HG03575 (cell line): ENCODE data around the gene ECD.
A peak's percentile ranks its signal among the peaks of the same experiment; 100 is the strongest.
"Not testable (repeated sequence)": the region's sequence is repeated elsewhere in the genome, so short reads cannot be mapped to it uniquely, and the experiment has no call there.

Experiments
- ATAC-seq: cut with Tn5 transposase; IDR thresholded peaks from one replicate; pipeline ENCODE4 v1.9.1; 2021; ENCODE audit not compliant: unreplicated experiment, insufficient number of reproducible peaks, low FRiP score; ENCODE audit errors: extremely low read depth

Gene ECD

DNA sequence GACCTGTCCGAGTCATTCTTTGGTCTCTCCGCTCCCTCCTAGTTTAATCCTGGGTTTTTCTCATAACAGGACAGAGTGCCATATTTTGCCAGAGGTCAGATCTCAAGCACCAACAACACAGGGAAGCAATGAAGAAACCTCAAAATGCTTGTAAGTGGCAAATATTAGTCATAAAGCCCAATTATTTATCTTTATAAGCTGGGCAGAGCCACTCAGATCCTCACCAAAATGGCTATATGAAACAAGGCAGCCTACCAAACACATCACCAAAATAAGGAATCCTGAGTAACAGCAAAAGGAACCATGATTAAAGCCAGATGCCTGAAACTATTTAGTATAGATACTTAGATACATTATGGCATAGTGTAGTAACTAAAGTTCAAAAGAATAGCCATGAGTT is 4.7 kb downstream of the ECD start:
- ATAC-seq = no peak

DNA sequence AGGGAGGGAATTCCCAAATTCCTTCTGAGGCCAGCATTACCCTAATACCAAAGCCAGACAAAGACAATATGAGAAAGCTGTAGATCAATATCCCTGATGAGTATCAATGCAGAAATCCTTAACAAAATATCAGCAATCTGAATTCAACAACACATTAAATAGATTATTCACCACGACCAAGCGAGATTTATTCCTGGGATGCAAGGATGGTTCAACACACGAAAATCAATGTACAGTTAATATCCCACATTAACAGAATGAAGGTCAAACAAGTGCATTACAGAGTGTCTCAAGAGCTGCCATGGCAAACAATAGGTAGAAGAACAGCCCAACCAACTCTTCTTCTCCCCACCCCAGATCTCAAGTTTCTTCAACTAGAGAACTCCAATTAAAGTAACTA is 6.1 kb downstream of the ECD start:
- ATAC-seq = no peak

- ATAC-seq = no peak
Measured at GRCh38 chr10:73161079-73161478, 6.7 kb downstream of the ECD start.

DNA sequence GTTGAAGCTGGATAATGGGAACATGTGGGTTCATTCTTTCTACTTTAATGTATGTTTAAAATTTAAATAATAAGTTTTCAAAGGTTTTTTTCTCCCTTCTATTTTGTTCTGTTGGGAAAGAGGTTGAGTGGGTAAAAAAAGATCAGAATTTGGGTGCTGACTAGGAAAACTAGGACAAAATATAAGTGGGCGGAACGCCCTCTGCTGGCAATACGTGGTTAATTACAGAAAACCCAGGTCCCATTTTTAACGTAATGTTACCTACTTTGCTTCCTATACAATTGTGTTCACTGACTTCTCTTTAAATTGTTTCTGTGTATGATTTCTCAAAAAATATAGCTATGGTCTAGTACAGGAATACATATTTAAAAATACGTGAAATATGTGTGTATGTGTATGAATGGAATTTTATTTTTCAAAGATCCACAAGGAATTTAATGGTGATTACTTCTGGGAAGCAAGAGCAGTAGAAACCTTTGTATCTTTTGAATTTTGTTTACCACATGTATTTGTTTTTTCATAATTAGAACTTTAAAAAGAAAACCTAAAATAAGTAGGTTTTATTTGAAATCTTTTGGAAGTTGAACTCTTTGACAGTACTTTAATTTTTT is 8.7 kb downstream of the ECD start:
- ATAC-seq = no peak

GRCh38 chr10:73156054-73156453 is 11.8 kb downstream of the ECD start:
- no peak for ATAC-seq

GRCh38 chr10:73152009-73152408 is 15.8 kb downstream of the ECD start:
- no peak for ATAC-seq

GRCh38 chr10:73150633-73151413 is 17.0 kb downstream of the ECD start:
- ATAC-seq = not testable (repeated sequence)

DNA sequence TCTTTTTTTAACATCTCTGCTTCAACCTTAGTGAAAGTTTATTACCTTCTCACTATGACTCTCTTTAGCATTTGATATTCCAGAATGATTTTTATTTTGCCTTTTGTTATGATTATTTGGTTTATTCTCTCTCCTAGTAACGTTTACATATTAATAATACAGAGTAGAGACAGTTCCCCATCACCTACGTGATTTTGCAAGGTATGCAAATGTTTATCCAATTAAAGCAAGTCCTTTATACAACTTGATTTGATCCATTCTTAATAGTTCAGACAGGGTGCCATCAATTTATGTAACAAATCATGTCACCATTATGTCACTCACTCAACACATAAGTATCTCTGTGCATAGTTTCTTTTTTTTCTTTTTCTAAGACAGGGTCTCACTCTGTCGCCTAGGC is 26.2 kb downstream of the ECD start:
- ATAC-seq = no peak

DNA sequence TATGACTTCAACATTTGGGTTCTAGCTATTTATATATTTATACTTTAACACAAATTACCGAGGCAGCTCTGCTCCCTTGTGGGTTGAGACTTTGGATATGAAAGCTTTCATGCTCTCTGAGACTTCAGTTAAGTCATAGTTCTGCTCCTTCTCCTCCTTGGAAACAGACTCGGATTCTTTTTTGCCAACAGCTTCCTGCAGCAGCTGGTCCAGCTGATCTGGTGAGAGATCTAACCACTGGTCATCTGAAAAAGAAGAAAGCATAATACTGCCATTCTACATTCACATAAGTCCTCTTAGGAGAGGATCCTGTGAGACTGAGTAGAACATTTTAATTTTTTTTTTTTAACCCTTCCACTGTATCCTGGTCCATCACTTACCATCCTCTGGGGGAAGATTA is 28.6 kb downstream of the ECD start:
- no peak for ATAC-seq

GRCh38 chr10:73136627-73137026 is 31.2 kb downstream of the ECD start:
- no peak for ATAC-seq

DNA sequence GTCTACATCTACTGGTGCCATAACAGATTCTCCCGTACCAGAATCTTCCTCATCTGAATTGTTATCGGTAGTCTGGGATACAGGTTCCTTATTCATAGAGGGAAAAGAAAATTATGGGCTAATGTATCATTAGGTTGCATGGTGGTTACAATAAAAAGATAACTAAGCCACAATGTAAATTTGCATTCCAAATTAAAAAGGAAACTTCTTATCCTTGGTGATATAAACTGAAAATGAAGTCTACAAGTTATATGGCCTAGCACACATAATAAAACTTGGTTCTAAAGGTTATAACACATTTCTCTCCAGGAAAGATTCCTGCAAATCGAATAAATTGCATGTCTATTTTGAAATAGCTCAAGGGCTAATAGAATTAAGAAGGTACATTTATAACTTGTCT is 33.1 kb downstream of the ECD start:
- ATAC-seq = no peak

- no peak for ATAC-seq
Measured at GRCh38 chr10:73131913-73132686, 35.7 kb downstream of the ECD start.

- ATAC-seq = no peak
Measured at GRCh38 chr10:73131301-73131700, 36.5 kb downstream of the ECD start.

- no peak for ATAC-seq
Measured at GRCh38 chr10:73126343-73126742, 41.5 kb downstream of the ECD start.

DNA sequence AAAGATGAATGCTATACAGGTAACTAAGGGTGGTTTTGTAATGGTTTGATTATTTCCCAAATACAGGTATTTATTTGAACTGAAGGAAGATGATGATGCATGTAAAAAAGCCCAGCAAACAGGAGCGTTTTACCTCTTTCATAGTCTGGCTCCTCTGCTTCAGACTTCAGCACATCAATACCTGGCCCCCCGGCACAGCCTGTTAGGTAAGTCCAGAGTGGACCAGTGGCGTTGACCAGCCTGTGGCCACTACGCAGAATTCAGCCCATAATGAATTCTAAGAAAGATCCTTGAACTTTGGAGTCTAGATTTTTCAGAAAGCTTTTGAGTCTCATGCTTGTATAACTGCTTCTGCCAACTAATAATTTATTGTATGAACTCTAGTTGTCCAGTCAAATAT is 47.9 kb downstream of the ECD start:
- ATAC-seq = no peak

DNA sequence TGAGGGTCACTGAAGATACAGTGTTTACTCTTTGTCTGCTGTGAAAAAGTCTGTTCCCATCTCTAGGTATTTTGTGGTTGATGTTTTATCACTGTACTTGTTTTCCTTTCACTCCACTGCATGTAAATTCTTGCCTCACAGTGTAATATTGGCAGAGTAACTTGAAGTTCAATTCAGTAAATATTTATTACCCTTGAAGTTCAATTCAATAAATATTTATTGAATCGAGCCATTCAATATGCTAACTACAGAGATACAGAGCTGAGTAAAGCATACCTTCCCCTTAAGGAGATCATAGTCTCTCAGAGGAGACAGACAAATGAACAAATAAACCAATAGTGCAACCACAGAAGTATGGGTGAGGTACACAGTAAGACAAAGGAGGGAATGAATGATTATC is 48.4 kb downstream of the ECD start:
- no peak for ATAC-seq

DNA sequence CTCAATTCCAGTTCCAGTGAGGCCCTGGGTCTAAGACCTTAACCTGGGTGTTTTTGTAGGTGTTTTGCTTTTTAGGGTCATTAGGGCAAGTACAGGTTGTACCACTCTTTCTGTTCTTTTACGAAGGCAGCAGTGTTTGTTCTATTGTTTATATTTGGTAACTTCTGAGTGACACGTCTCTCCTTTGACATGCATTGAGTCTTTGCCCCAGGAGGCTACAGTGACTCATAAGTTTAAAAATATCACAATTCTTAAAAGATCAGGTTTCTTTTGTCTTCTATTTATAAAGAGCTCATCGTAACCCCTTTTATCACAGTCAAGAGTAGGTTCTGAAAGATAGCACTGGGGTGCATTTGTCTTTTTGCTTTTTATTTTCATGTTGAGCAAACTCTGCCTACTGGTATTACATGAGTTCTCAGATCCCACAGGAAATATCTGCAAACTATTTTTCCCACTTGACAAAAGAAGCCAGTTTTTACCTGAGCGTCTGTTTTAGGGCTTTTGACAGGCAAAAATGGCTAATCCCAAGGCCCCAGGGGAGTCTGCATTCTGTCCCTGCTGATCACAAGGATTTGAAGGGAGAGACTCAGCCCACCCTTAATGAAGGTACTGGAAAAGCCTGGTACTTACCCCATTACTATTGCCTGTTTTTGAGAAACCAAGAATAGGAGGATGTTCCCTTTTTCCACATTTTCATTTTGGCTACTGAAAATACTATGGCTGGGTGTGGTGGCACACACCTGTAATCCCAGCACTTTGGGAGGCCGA is 49.6 kb downstream of the ECD start:
- peak; percentile 65 for ATAC-seq

DNA sequence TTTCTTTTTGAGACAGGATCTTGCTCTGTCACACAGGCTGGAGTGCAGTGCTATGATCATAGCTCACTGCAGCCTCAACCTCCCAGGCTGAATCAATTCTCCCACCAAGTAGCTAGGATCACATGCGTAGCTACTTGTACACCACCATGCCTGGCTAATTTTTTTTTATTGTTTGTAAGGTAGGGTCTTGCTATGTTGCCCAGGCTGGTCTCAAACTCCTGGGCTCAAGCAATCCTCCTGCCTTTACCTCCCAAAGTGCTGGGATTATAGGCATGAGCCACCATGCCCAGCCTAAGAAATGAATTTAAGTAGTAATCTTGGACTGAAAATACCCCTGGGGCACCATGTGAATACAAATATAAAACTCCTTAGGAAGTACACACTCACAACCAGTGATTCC is 51.8 kb downstream of the ECD start:
- ATAC-seq = no peak

DNA sequence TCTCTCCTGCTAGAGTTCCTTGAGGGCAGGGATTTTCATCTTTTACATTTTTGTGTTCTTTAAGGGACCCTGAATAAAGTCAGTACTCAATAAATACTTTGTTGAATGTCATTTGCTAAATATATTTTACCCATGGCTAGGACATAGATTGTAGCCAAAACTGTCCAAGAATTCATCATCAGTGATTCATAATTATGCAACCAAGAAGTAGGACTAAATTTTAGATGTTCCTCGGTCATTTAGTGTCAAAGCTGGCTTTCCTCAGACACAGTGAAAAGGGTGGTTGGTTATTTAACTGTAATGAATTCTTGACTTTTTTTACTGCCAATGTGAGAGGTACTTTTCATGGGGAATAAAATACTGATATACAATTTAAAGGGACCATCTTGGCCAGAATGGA is 54.3 kb downstream of the ECD start:
- no peak for ATAC-seq
